Sigmoid colon (tissue), 7 donors: ENCODE measurements around the gene ACSM4. TPM values are rescaled to one million over a fixed set of nuclear protein-coding genes. Genes with fewer than 3 reads are reported as not detected.

Source experiments
- DNase-seq: peaks from one replicate; pipeline ENCODE4 v3.0.0-alpha.2; 2019
- H3K27ac ChIP-seq, 4 donors: fragments of 200-600 bp; sonication (generic); one replicate each; pipeline ENCODE4 v1.5.1; 2016 to 2019; ENCODE audit warnings: mild to moderate bottlenecking in 1 of 4
- H3K27me3 ChIP-seq, 3 donors: fragments of 200-600 bp; sonication (generic); one replicate each; pipeline ENCODE4 v1.5.1; 2019; ENCODE audit warnings: mild to moderate bottlenecking in 1 of 3
- H3K36me3 ChIP-seq, 4 donors: fragments of 200-600 bp; sonication (generic); one replicate each; pipeline ENCODE4 v1.5.1; 2016 to 2019
- H3K4me1 ChIP-seq, 4 donors: fragments of 200-600 bp; sonication (generic); one replicate each; pipeline ENCODE4 v1.5.1; 2017 to 2019
- H3K4me3 ChIP-seq, 4 donors: fragments of 200-600 bp; sonication (generic); one replicate each; pipeline ENCODE4 v1.5.1; 2017 to 2019; ENCODE audit warnings: mild to moderate bottlenecking in 2 of 4, moderate library complexity in 1 of 4
- H3K9me3 ChIP-seq, 4 donors: fragments of 200-600 bp in 3 of 4; sonication (generic) in 3 of 4; one replicate each; pipeline versions ENCODE4 v1.5.1 to v1.6.1; 2013 to 2019
- CTCF ChIP-seq, 4 experiments: fragments of 450-650 bp in 3 of 4; fragments of 200-600 bp in 1 of 4; IDR thresholded peaks; one replicate each; pipeline ENCODE4 v1.5.1; 2016 to 2019; ENCODE audit warnings: antibody characterized with exemption in 4 of 4, mild to moderate bottlenecking in 3 of 4, moderate library complexity in 2 of 4
- EP300 ChIP-seq, 4 donors: sonication (generic); formaldehyde crosslinking; IDR thresholded peaks; one replicate each; pipeline ENCODE4 v1.6.1; 2017; ENCODE audit warnings: antibody characterized with exemption in 4 of 4
- POLR2A ChIP-seq, 2 donors: fragments of 450-650 bp; IDR thresholded peaks; one replicate each; pipeline ENCODE4 v1.6.1; 2016; ENCODE audit warnings: antibody characterized with exemption in 2 of 2, mild to moderate bottlenecking in 2 of 2, moderate library complexity in 2 of 2
- POLR2AphosphoS5 ChIP-seq, 4 donors: sonication (generic); formaldehyde crosslinking; IDR thresholded peaks; one replicate each; pipeline ENCODE4 v1.6.1; 2017; ENCODE audit warnings: antibody characterized with exemption in 4 of 4
- WGBS, 2 donors: extraction: QIAGEN DNeasy Blood & Tissue Kit; methylation state at CpG; one replicate each; pipeline ENCODE4 v1.1.7; 2013; 5-methylcytosine and 5-hydroxymethylcytosine counted together
- intact Hi-C: fragments of 100-400 bp; cut with DNase I; formaldehyde crosslinking; loops from one replicate; pipeline ENCODE4 v1.15.1; 2023
- polyA plus RNA-seq, 3 donors: library from polyadenylated mRNA; stranded (reverse); fragments of 200-250 nt; gene quantifications; one replicate each; pipeline ENCODE4 v1.2.3, GENCODE V29; 2013
- total RNA-seq, 4 donors: library from RNA; depleted of rRNA; stranded (reverse); fragments of >200 nt; gene quantifications; one replicate each; pipeline ENCODE4 v1.1.0, GENCODE V29; 2016
- donor health status: healthy with polysubstance abuse.
- donor health status: Bipolar disorder and iron deficiency.
- donor health status: healthy.

Gene ACSM4
- total and polyA plus RNA-seq, 7 donors = not detected

- no peaks in the 10 kb centered on the region for H3K27me3 ChIP-seq
- WGBS, 2 donors = 68 to 78% methylated on average over 5 of the region's 5 CpGs
- no peaks in the 10 kb centered on the region for H3K9me3 ChIP-seq
- intact Hi-C loops = no loop called here
- H3K36me3 ChIP-seq = no peaks in the 10 kb centered on the region
- H3K4me3 ChIP-seq = no peak overlapping the region
- TF ChIP-seq EP300 (IDR thresholded peaks at IDR 0.05) = no peak
- no peak for TF ChIP-seq POLR2AphosphoS5 (IDR thresholded peaks at IDR 0.05)
- TF ChIP-seq CTCF (IDR thresholded peaks at IDR 0.05) = no peak
- TF ChIP-seq POLR2A (IDR thresholded peaks at IDR 0.05) = no peak
- H3K27ac ChIP-seq = no peak overlapping the region
- no peaks in the 10 kb centered on the region for H3K4me1 ChIP-seq
- no peak for DNase-seq
Measured at GRCh38 chr12:7302266-7302986, 1.4 kb upstream of the ACSM4 start.

- intact Hi-C loops = no loop called here
- H3K4me1 ChIP-seq = no peaks in the 10 kb centered on the region
- H3K27ac ChIP-seq = no peak overlapping the region
- DNase-seq = no peak
- no peak for TF ChIP-seq POLR2AphosphoS5 (IDR thresholded peaks at IDR 0.05)
- no peak for TF ChIP-seq POLR2A (IDR thresholded peaks at IDR 0.05)
- TF ChIP-seq EP300 (IDR thresholded peaks at IDR 0.05) = no peak
- TF ChIP-seq CTCF (IDR thresholded peaks at IDR 0.05) = no peak
- 77 to 85% methylated on average over 2 of the region's 2 CpGs for WGBS, 2 donors
- no peak overlapping the region for H3K4me3 ChIP-seq
- H3K36me3 ChIP-seq = no peaks in the 10 kb centered on the region
- no peaks in the 10 kb centered on the region for H3K27me3 ChIP-seq
- no peaks in the 10 kb centered on the region for H3K9me3 ChIP-seq
Measured at GRCh38 chr12:7303230-7303629, 642 bp upstream of the ACSM4 start.

GRCh38 chr12:7304456-7304855, 584 bp downstream of the ACSM4 start:
- Histone ChIP-seq H3K4me3 (no peak overlapping the region), H3K27me3 (no peaks in the 10 kb centered on the region), H3K9me3 (no peaks in the 10 kb centered on the region), H3K36me3 (no peaks in the 10 kb centered on the region), H3K27ac (no peak overlapping the region), H3K4me1 (no peaks in the 10 kb centered on the region)
- DNase-seq = no peak
- TF ChIP-seq POLR2A (IDR thresholded peaks at IDR 0.05) (no peak), POLR2AphosphoS5 (IDR thresholded peaks at IDR 0.05) (no peak)
- intact Hi-C loops = no loop called here
- 59 to 69% methylated on average over 5 of the region's 5 CpGs for WGBS, 2 donors

- intact Hi-C loops = no loop called here
Measured at GRCh38 chr12:7310070-7310469, 6.2 kb downstream of the ACSM4 start.

GRCh38 chr12:7319930-7320329, 16.1 kb downstream of the ACSM4 start:
- no peaks in the 10 kb centered on the region for H3K27me3 ChIP-seq
- 90 to 94% methylated on average over 2 of the region's 2 CpGs for WGBS, 2 donors
- H3K9me3 ChIP-seq = no peaks in the 10 kb centered on the region
- no peak overlapping the region for H3K27ac ChIP-seq
- no peaks in the 10 kb centered on the region for H3K4me1 ChIP-seq
- DNase-seq = no peak
- no peak for TF ChIP-seq CTCF (IDR thresholded peaks at IDR 0.05)
- no peak for TF ChIP-seq POLR2AphosphoS5 (IDR thresholded peaks at IDR 0.05)
- H3K4me3 ChIP-seq = no peak overlapping the region
- no peaks in the 10 kb centered on the region for H3K36me3 ChIP-seq
- intact Hi-C loops = no loop called here

More at GRCh38 chr12:7310070-7310469, 6.2 kb downstream of the ACSM4 start:
- TF ChIP-seq EP300 (IDR thresholded peaks at IDR 0.05) = no peak
- no peak for TF ChIP-seq CTCF (IDR thresholded peaks at IDR 0.05)
- TF ChIP-seq POLR2A (IDR thresholded peaks at IDR 0.05) = no peak
- TF ChIP-seq POLR2AphosphoS5 (IDR thresholded peaks at IDR 0.05) = no peak
- WGBS, 2 donors = 86 to 93% methylated on average over 4 of the region's 4 CpGs
- Histone ChIP-seq H3K4me1 (no peaks in the 10 kb centered on the region), H3K9me3 (peaks cover 0 to 2% (median 0%) of the 10 kb centered on the region in 4 donors), H3K36me3 (no peaks in the 10 kb centered on the region), H3K4me3 (no peak overlapping the region), H3K27me3 (no peaks in the 10 kb centered on the region), H3K27ac (no peak overlapping the region)
- no peak for DNase-seq
